SIG-M5 treated with dmso at 0.1 percent for 504 hours (cell line): ENCODE results near the gene KRTAP4-16.
"Not testable (repeated sequence)": the region's sequence is repeated elsewhere in the genome, so short reads cannot be mapped to it uniquely, and the experiment has no call there.

Source experiments
- DNase-seq: peaks from one replicate; lab custom pipeline; 2025; ENCODE audit not compliant: unreplicated experiment; lab: John Stamatoyannopoulos, UW

KRTAP4-16 gene

DNA sequence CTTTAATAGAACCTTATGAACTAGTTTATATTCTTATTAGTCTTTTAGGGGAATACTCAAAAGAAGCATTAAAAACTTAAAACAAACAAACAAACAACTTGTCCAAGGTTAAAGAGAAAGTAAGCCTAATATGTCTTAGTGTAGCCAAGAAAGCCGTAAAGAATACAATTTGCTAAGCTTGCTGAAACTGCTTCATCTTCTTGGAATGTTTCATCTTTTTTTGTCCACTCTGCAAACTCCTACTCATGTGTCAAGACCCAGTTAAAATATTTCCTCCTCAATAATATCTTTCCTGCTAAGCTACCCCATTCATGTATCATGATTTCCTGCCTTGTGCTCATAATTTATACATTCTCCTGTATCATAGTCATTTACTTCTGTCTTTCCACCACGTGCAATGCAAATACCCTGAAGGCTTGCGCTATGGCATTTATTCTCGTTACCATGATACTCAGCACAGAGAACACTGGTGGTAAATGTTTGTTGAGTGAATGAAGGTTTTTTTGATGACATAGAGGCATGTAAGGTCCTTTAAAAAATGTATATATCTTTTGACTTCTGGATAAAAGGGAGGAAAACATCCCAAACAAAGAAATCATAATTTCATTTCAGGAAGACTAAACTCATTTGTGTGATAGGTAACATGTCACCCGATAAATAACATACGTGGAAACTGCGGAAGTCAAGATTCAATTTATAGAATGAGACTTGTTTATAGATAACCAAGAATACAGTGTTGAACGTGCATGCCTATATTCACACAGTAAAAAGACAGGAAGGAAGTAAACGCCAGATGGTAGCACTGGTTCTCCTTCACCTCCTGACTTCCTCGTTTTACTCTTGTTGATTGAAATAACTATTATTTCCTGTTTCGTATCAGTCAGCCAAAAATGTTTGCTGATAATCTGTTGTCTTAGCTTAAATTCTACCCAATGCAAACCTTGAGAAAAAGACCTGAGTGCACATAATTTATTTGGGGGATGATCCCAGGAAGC lies 18.0 kb upstream of the KRTAP4-16 start:
- not testable (repeated sequence) for DNase-seq

DNA sequence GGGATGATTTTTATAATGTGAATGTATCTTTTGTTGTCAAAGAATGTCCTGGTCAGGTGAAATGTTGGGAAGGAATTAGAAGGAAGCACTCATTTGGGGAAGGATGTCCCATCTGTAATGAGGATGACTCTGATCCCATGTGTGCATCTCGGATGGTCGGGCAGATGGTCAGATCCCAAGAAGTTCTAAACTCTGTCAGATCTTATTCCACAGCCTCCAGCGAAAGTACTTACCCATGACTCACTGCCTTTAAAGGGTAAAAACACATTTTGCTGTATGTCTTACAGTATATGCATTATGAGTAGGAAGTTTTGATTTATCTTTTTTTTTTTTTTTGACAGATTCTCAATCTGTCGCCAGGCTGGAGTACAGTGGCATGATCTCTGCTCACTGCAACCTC lies 16.7 kb upstream of the KRTAP4-16 start:
- no peak for DNase-seq

DNA sequence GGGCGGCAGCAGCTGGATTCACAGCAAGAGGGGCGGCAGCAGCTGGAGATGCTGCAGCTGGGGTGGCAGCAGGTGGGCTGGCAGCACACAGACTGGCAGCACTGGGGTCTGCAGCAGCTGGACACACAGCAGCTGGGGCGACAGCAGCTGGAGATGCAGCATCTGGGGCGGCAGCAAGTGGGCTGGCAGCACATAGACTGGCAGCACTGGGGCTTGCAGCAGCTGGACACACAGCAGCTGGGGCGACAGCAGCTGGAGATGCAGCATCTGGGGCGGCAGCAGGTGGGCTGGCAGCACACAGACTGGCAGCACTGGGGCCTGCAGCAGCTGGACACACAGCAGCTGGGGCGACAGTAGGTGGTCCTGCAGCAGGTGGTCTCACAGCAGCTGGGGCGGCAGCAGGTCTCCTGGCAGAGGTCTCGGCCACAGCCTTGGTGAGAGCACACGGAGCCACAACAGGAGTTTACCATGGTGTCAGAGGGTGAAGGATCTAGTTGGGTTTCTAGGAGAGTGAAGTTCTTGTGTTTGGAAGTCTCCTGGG lies 15.9 kb upstream of the KRTAP4-16 start, which contains the start of gene KRTAP4-11:
TSS of gene KRTAP4-11 (minus strand) at position 528 of the 541 bp plus-strand sequence. CDS start at position 470, 58 bp downstream.
- DNase-seq, result not testable (repeated sequence)

DNA sequence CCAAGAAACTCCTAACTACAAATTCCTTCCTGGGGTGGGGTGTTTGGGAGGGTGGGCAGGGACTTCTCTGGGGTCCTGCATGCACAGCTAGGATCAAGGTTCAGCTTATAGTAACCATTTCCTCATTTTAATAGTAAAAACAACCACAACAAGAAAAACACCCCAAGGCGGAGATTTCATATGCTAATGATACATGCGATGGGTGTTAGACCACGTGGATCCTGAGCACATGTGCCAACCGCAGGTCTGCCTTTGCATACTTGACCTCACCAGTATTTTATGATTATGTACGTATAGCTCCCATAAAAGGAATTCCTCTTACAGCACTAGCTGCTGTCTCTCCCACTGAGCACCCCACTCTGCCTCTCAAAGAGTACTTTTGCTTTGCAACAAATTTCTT lies 14.3 kb upstream of the KRTAP4-16 start:
- DNase-seq, result no peak

DNA sequence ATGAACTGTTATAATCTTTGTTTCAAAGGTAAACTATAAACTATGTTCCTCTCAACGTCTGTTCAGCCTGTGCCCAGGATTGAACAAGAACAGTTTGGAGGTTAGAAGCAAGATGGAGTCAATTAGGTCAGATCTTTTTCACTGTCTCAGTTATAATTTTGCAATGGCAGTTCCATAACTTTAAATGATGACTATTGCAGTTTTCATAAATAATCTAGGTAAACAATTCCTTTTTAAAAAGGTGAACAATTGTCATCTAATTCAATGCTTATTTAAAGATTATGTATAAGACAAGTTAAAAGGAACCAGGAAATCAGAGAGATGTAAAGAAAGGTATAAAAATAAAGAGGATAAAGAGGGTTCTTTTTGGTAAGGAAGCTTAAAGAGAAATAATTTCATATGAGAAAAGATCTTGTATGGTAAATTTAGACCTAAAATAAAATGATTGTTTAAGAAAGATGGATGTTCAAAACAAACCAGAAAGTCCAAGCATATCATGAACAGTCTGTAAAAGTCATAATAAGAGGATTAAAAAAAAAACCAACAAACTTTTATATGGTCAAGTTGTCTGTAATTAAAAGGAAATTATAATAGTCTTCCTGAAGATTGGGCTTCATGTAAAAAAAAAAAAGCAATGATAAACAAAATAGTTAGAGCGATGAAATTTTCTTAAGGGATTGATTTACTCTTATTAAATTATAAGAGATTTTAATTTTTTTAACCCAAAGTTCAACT lies 9.3 kb upstream of the KRTAP4-16 start:
- no peak for DNase-seq

DNA sequence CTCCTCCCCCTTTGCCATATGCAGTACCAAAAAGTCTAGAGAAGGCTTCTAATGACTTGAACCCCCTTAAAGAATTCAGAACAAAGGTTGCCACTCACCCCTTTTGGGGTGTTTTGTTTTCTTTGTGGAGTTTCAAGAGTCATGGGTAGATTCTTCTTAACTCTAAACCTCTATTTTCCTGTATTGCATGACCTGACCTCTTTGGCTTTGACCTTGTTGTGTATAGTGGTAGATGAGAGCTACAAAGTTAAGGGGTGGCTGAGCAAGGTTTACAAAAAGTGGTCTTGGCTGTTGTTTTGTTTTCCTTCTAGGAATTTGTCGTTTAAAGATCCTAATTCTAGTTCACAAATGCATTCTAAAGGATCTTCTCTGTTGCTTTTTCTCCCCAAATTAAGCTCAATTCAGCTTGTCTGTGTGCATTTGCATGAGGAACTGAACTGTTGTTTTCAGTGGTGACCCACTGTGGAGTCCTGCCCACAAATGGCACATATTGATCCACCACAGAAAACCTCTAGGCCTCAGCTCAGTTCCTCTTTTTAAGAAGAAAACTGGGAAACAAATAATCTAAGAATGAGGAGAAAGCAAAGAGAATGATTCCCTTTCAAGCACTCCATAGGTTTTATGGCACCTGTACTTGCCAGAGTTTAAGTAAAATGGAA lies 6.8 kb upstream of the KRTAP4-16 start:
- DNase-seq, result not testable (repeated sequence)

DNA sequence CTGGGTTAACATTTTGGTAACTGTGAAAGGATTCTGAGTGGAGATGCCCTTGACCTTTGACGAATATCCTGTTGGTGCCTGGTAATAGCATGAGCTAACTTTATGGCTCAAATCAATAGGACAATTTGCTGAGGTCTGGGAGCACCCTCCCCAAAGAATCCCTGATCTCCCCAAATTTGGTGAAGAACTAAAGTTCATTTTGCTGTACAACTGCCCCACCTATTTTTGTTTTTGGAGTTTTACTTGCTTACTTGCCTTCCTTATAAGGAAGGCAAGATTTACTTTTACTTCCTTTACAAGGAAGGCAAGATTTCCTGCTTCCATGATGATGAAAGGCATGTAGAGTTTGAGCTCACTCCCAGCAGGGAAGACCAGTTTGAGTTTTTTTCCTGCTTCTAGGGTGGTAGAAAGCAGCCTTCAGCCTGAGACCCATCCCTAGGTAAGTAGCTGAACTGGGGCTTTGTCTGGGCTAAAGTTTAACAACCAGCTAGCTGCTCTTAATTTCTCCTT lies 6.0 kb upstream of the KRTAP4-16 start:
- DNase-seq, result no peak

DNA sequence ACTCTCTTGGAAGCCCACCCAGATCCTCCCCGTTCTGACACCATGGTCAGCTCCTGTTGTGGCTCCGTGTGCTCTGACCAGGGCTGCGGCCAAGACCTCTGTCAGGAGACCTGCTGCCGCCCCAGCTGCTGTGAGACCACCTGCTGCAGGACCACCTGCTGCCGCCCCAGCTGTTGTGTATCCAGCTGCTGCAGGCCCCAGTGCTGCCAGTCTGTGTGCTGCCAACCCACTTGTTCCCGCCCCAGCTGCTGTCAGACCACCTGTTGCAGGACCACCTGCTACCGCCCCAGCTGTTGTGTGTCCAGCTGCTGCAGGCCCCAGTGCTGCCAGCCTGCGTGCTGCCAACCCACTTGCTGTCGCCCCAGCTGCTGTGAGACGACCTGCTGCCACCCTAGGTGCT lies 3.3 kb upstream of the KRTAP4-16 start, which contains the start of gene KRTAP4-9:
TSS of gene KRTAP4-9 (plus strand) at position 43 of the 400 bp plus-strand sequence. CDS start at position 43, 0 bp downstream.
- not testable (repeated sequence) for DNase-seq

DNA sequence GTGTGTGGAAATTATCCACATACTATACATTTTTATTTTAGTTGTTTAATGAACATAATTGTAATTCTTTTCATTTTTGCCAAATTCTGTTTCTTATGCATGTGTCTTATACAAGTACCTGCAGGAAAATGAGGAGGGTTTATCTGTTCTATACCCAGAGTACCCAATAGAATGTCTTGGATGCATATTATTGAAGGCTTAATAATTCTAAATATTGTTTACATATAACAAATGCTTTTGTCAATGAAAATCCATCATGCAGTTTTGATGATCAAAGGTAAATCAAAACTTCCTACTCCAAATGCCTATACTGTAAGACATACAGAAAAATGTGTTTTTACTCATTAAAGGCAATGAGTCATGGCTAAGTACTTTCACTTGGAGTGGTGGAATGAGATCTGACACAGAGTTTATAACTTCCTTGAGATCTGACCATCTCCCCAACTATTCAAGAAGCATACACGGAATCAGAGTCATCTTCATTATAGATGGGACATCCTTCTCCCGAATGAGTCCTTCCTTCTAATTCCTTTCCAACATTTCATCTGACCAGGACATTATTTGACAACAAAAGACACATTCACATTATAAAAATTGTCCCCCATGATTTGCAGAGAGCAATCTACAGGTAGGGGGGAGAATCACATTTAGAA lies 2.5 kb upstream of the KRTAP4-16 start:
- DNase-seq, result not testable (repeated sequence)

DNA sequence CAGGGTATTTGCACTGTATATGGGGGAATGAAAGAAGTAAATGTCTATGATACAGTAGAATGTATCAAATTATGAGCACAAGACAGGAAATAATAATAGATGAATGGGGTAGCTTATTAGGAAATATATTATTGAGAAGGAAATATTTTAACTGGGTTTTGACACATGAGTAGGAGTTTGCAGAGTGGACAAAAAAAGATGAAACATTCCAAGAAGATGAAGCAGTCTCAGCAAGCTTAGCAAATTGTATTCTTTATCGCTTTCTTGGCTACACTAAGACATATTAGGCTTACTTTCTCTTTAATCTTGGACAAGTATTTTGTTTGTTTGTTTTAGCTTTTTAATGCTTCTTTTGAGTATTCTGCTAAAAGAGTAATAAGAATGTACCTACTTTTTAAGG lies 1.9 kb upstream of the KRTAP4-16 start:
- no peak for DNase-seq

DNA sequence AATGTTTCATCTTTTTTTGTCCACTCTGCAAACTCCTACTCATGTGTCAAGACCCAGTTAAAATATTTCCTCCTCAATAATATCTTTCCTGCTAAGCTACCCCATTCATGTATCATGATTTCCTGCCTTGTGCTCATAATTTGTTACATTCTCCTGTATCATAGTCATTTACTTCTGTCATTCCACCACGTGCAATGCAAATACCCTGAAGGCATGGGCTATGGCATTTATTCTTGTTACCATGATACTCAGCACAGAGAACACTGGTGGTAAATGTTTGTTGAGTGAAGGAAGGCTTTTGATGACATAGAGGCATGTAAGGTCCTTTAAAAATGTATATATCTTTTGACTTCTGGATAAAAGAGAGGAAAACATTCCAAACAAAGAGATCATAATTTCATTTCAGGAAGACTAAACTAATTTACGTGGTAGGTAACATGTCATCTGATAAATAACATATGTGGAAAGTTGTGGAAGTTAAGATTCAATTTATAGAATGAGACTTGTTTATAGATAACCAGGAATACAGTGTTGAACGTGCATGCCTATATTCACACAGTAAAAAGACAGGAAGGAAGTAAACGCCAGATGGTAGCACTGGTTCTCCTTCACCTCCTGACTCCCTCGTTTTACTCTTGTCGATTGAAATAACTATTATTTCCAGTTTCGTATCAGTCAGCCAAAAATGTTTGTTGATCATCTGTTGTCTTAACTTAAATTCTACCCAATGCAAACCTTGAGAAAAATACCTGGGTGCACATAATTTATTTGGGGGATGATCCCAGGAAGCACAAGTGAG lies 2.1 kb downstream of the KRTAP4-16 start:
- DNase-seq, result not testable (repeated sequence)

DNA sequence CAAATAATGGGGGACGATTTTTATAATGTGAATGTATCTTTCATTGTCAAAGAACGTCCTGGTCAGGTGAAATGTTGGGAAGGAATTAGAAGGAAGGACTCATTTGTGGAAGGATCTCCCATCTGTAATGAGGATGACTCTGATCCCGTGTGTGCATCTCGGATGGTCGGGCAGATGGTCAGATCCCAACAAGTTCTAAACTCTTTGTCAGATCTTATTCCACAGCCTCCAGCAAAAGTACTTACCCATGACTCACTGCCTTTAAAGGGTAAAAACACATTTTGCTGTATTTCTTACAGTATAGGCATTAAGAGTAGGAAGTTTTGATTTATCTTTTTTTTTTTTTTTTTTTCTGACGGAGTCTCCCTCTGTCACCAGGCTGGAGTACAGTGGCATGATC lies 3.5 kb downstream of the KRTAP4-16 start:
- DNase-seq, result no peak

DNA sequence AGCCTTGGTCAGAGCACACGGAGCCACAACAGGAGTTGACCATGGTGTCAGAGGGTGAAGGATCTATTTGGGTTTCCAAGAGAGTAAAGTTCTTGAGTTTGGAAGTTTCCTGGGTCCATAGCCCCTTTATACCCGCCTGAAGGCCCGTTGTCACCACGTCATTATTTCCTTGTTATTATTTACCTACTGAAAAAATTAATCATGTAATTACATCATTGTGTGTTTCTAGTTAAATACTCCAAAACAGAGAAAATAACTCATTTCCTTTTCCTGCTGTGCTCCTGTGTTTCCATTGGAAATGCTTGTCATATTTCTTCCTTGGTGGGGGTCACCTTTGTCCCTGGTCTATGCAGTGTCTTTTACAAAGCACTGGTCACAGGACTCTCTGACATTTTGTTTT lies 4.0 kb downstream of the KRTAP4-16 start, which contains the start of gene KRTAP4-8:
TSS of gene KRTAP4-8 (minus strand) at position 101 of the 400 bp plus-strand sequence. CDS start at position 43, 58 bp downstream.
- no peak for DNase-seq

DNA sequence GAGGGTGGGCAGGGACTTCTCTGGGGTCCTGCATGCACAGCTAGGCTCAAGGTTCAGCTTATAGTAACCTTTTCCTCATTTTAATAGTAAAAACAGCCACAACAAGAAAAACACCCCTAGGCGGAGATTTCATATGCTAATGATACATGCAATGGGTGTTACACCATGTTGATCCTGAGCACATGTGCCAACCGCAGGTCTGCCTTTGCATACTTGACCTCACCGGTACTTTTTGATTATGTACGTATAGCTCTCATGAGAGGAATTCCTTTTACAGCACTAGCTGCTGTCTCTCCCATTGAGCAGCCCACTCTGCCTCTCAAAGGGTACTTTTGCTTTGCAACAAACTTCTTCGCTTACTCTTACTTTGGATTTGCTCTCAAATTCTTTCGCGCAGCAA lies 6.0 kb downstream of the KRTAP4-16 start:
- no peak for DNase-seq

DNA sequence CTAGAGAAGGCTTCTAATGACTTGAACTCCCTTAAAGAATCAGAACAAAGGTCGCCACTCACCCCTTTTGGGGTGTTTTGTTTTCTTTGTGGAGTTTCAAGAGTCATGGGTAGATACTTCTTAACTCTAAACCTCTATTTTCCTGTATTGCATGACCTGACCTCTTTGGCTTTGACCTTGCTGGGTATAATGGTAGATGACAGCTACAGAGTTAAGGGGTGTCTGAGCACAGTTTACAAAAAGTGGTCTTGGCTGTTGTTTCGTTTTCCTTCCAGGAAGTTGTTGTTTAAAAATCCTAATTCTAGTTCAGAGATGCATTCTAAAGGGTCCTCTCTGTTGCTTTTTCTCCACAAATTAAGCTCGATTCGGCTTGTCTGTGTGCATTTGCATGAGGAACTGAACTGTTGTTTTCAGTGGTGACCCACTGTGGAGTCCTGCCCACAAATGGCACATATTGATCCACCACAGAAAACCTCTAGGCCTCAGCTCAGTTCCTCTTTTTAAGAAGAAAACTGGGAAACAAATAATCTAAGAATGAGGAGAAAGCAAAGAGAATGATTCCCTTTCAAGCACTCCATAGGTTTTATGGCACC lies 13.2 kb downstream of the KRTAP4-16 start:
- not testable (repeated sequence) for DNase-seq

DNA sequence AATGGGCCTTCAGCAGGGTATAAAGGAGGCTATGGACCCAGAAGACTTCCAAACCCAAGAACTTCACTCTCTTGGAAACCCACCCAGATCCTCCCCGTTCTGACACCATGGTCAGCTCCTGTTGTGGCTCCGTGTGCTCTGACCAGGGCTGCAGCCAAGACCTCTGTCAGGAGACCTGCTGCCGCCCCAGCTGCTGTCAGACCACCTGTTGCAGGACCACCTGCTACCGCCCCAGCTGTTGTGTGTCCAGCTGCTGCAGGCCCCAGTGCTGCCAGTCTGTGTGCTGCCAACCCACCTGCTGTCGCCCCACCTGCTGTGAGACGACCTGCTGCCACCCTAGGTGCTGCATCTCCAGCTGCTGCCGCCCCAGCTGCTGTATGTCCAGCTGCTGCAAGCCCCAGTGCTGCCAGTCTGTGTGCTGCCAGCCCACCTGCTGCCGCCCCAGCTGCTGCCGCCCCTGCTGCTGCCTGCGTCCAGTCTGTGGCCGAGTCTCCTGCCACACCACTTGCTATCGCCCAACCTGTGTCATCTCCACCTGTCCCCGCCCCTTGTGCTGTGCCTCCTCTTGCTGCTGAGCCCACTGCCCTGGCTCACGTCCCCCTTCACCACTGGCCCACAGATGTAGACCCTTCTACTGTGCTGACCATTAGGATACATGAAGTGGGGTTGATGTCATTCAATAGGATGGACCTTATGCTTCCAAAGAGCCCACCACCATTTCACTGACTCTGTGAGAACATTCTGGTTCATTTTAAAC lies 17.7 kb downstream of the KRTAP4-16 start, which contains the start of gene KRTAP4-7:
TSS of gene KRTAP4-7 (plus strand) at position 51 of the 757 bp plus-strand sequence. CDS start at position 108, 57 bp downstream.
- not testable (repeated sequence) for DNase-seq

DNA sequence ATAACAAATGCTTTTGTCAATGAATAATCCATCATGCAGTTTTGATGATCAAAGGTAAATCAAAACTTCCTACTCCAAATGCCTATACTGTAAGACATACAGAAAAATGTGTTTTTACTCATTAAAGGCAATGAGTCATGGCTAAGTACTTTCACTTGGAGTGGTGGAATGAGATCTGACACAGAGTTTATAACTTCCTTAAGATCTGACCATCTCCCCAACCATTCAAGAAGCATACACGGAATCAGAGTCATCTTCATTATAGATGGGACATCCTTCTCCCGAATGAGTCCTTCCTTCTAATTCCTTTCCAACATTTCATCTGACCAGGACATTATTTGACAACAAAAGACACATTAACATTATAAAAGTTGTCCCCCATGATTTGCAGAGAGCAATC lies 18.6 kb downstream of the KRTAP4-16 start:
- not testable (repeated sequence) for DNase-seq

DNA sequence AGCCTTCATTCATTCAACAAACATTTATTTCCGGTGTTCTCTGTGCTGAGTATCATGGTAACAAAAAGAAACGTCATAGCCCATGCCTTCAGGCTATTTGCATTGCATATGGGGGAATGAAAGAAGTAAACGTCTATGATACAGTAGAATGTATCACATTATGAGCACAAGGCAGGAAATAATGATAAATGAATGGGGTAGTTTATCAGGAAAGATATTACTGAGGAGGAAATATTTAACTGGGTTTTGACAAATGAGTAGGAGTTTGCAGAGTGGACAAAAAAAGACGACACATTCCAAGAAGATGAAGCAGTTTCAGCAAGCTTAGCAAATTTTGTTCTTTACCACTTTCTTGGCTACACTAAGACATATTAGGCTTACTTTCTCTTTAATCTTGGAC lies 19.4 kb downstream of the KRTAP4-16 start:
- no peak for DNase-seq
